Measurements from ENCODE around the gene ATP6V1F.
A peak's percentile ranks its signal among the peaks of the same experiment; 100 is the strongest.

The ATP6V1F gene

GRCh38 chr7:128835790-128836641 is 26.6 kb upstream of the ATP6V1F start:
- no peak for DNase-seq (ENCODE audit: low read depth in 2 of 2)

- DNase-seq (ENCODE audit: low read depth in 2 of 2): no peak
These were observed 25.8 kb upstream of the ATP6V1F start for GRCh38 chr7:128836729-128837348.

DNA sequence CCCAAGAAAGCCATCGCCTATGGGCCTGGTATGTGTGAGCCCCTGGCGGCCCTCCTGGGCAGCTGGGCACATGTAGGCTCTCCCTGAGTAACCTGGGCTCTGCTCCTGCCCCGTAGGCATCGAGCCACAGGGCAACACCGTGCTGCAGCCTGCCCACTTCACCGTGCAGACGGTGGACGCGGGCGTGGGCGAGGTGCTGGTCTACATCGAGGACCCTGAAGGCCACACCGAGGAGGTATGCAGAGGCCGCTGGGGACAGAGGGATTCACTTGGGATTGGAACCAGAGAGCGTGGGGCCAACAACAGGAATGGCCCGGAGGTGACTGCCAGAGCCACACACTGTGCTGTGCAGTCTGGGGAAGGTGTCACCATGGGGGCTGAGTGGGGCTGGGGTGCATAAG is 25.1 kb upstream of the ATP6V1F start:
- no peak for DNase-seq (ENCODE audit: low read depth in 2 of 2)

DNA sequence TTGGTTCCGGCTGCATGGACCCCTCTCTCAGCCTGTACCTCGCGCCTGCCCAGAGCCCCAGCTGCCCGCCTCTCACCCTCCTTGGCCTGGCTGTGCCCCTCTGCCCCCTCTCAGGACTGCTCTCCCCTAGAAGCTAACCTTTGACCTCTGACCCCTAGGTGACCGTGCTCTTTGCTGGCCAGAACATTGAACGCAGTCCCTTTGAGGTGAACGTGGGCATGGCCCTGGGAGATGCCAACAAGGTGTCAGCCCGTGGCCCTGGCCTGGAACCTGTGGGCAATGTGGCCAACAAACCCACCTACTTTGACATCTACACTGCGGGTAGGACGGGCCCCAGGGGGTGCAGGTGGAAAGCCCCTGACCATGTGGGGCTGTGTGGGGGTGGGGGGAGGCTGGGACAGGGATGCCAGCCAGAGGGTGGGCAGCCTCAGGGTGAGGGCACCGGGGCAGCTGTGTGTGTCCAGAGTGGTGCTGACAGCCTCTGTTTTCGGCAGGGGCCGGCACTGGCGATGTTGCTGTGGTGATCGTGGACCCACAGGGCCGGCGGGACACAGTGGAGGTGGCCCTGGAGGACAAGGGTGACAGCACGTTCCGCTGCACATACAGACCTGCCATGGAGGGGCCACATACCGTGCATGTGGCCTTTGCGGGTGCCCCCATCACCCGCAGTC is 24.4 kb upstream of the ATP6V1F start:
- DNase-seq (ENCODE audit: low read depth in 2 of 2): no peak

DNA sequence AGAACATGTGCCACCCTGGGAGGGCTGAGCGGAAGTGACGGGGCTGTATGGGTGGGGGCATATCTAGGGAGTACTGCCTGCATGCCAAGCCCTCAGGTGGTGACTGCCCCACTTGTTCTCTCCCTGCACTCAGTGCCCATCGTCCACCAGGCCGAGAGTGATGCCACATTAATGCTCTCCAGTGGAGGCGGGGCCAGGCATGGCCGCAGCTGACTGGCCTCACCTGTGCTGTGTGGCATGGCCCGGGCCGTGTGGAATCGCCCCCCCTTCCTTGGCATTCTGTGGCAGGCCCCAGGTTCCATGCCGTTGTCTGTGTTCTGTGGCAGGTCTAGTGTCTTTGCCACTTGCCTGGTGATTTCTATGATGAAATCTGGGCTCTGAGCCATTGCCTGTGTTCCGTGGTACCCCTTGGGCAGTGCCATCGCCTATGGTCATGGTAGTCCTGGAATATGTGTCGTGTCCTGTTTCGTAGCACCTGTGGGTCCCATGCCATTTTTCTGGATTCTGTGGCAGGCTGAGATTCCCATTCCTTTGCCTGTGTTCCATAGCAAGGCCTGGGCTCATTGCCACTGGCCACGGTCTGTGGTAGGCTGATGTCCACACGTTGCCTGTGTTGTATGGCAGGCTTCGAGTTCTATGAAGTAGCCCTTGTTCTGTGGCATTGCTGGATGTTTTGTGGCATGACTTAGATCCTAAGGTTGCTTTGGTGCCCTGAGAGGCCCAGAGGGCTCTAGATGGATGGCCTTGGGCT is 23.5 kb upstream of the ATP6V1F start:
- DNase-seq (ENCODE audit: low read depth in 2 of 2): no peak

DNA sequence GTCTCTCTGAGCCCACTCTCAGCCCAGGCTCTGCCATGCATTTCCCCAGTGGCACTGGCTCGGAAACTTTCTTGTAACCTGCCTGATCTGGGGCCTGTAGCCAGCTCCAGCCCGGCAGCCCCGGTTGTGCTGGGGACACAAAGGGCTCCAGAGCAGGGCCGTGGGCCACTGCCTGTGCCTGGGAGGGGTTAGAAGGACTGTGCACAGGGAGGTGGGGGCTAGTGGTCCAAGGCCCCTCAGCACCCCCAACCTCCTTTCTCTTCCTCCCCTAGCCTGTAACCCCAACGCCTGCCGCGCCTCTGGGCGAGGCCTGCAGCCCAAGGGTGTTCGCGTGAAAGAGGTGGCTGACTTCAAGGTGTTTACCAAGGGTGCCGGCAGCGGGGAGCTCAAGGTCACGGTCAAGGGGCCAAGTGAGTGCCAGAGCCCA is 22.9 kb upstream of the ATP6V1F start:
- DNase-seq (ENCODE audit: low read depth in 2 of 2): no peak

DNA sequence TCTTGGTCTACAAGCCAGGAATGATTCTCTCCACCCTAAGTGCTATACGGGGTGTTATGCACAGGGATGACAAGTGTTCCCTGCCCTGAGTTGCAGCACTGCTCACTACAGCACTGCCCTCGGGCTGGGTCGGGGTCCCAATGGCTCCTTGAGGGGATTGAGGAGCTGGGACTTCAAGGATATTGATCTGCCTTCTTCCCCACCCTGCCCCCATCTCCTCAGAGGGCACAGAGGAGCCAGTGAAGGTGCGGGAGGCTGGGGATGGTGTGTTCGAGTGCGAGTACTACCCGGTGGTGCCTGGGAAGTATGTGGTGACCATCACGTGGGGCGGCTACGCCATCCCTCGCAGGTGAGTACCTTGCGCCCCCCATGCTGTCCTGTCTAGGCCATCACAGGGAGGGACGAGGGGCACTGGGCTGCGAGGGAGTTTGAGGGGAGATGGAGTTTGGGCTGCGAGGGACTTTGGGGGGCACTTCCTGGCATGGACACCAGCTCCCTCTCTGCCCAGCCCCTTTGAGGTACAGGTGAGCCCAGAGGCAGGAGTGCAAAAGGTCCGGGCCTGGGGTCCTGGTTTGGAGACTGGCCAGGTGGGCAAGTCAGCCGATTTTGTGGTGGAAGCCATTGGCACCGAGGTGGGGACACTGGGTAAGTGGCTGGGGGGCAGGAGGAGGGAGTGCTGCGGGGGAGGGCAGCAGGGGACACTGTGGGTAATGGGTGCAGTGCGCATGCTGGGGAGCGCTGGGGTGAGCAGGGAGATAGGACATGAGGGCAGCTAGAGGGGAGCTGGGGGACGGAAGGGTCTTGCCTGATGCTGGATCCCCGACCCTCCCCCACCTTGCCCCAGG is 22.1 kb upstream of the ATP6V1F start:
- DNase-seq (ENCODE audit: low read depth in 2 of 2): no peak

- DNase-seq (ENCODE audit: low read depth in 2 of 2): no peak
These were observed 21.4 kb upstream of the ATP6V1F start for GRCh38 chr7:128841171-128841690.

DNA sequence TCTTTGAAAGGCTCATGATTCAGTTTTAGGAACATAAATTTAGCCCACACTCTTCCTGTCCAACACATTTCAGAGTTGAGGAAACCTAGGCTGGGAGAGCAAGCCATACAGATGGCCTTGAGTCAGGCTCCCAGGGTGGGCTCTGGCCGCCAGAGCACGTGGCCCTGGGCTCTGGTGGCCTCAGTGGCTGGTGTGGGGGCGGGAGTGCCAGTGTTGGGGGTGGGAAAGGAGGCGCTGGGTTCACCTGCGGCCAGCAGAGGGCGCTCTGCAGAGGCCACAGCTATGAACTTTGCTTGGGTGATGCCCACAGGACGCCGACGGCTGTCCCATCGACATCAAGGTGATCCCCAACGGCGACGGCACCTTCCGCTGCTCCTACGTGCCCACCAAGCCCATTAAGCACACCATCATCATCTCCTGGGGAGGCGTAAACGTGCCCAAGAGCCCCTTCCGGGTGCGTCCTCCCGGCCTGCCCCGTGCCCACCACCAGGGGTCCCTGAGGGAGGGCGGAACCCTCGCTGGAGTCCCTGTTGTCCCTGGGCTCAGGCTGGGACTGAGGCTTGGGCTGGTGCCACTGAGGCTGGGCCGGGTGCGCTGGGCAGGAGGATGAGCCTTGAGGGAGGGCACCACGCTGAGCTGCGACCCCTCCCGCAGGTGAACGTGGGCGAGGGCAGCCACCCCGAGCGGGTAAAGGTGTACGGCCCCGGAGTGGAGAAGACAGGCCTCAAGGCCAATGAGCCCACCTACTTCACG is 20.6 kb upstream of the ATP6V1F start:
- DNase-seq (ENCODE audit: low read depth in 2 of 2): peak in 1 of 2 donors; percentile 29

- no peak for DNase-seq (ENCODE audit: low read depth in 2 of 2)
These were observed 19.7 kb upstream of the ATP6V1F start for GRCh38 chr7:128842674-128843641.

GRCh38 chr7:128843938-128844621 is 18.6 kb upstream of the ATP6V1F start:
- no peak for DNase-seq (ENCODE audit: low read depth in 2 of 2)

DNA sequence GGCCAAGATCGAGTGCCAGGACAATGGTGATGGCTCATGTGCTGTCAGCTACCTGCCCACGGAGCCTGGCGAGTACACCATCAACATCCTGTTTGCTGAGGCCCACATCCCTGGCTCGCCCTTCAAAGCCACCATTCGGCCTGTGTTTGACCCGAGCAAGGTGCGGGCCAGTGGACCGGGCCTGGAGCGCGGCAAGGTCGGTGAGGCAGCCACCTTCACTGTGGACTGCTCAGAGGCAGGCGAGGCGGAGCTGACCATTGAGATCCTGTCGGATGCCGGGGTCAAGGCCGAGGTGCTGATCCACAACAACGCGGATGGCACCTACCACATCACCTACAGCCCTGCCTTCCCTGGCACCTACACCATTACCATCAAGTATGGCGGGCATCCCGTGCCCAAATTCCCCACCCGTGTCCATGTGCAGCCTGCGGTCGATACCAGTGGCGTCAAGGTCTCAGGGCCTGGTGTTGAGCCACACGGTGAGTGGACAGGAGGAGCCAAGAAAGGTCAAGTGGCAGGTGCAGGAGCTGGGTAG is 17.8 kb upstream of the ATP6V1F start:
- DNase-seq (ENCODE audit: low read depth in 2 of 2): no peak

GRCh38 chr7:128845475-128845874 is 17.2 kb upstream of the ATP6V1F start:
- DNase-seq (ENCODE audit: low read depth in 2 of 2): no peak

GRCh38 chr7:128845987-128846386 is 16.7 kb upstream of the ATP6V1F start:
- no peak for DNase-seq (ENCODE audit: low read depth in 2 of 2)

GRCh38 chr7:128846781-128847444 is 15.7 kb upstream of the ATP6V1F start:
- no peak for DNase-seq (ENCODE audit: low read depth in 2 of 2)

- no peak for DNase-seq (ENCODE audit: low read depth in 2 of 2)
These were observed 14.9 kb upstream of the ATP6V1F start for GRCh38 chr7:128847721-128848211.

Data from stimulated activated CD8-positive, alpha-beta memory T cell treated with anti-CD3 and anti-CD28 coated beads, Interleukin-2, amount 100 ng/mL, for 1 hour (primary cell).